H1 (cell line): ENCODE data around the gene ZNF443. TPM values are rescaled to one million over a fixed set of nuclear protein-coding genes. Genes with fewer than 3 reads are reported as not detected.
"Not testable (repeated sequence)": the region's sequence is repeated elsewhere in the genome, so short reads cannot be mapped to it uniquely, and the experiment has no call there.

Experiments
- CTCF ChIA-PET: fragments of 300-600 bp; sonication (Branson Sonifier 250); formaldehyde crosslinking; loops from one replicate; lab custom pipeline; 2021; ENCODE audit not compliant: partially characterized antibody; lab: Charles Lee
- POLR2A ChIA-PET: fragments of 300-600 bp; sonication (Branson Sonifier 250); formaldehyde crosslinking; loops from one replicate; lab custom pipeline; 2021; ENCODE audit warnings: inconsistent platforms; ENCODE audit not compliant: partially characterized antibody; lab: Charles Lee
- DNase-seq, 2 experiments: peaks; one replicate each; pipeline versions ENCODE4 v3.0.0 to v3.0.0-alpha.2; 2010 to 2022; ENCODE audit warnings: low spot score in 2 of 2, low read depth in 1 of 2, mixed read lengths in 1 of 2
- FAIRE-seq: peaks from 2 replicates; lab custom pipeline; 2011; peaks lifted over from hg19 to GRCh38; lab: Jason Lieb, UNC
- H2AFZ ChIP-seq: 2 replicates; pipeline ENCODE4 v1.8.1; 2012; ENCODE audit warnings: low read length, inconsistent platforms
- H2AK5ac ChIP-seq: 2 replicates; pipeline ENCODE4 v1.6.1; 2013; ENCODE audit warnings: low read depth, low read length
- H2BK120ac ChIP-seq: replicated peaks from 2 replicates; pipeline ENCODE3; 2013; ENCODE audit warnings: low read depth, low read length, inconsistent platforms
- H2BK12ac ChIP-seq: 2 replicates; pipeline ENCODE4 v1.6.1; 2013; ENCODE audit warnings: low read depth, low read length
- H2BK15ac ChIP-seq: 2 replicates; pipeline ENCODE4 v1.6.1; 2013; ENCODE audit warnings: low read length
- H2BK20ac ChIP-seq: 2 replicates; pipeline ENCODE4 v1.6.1; 2013; ENCODE audit warnings: low read length
- H2BK5ac ChIP-seq: 2 replicates; pipeline ENCODE4 v1.6.1; 2013; ENCODE audit warnings: low read depth, low read length
- H3K14ac ChIP-seq: 2 replicates; pipeline ENCODE4 v1.6.1; 2013; ENCODE audit warnings: inconsistent platforms; ENCODE audit not compliant: insufficient read length
- H3K18ac ChIP-seq: 2 replicates; pipeline ENCODE4 v1.6.1; 2013; ENCODE audit warnings: low read length; ENCODE audit errors: extremely low read depth
- H3K23ac ChIP-seq: 2 replicates; pipeline ENCODE4 v1.6.1; 2013; ENCODE audit warnings: inconsistent platforms; ENCODE audit not compliant: insufficient read length
- H3K23me2 ChIP-seq: 2 replicates; pipeline ENCODE4 v1.6.1; 2013; ENCODE audit warnings: low read depth, low read length
- H3K27ac ChIP-seq: 2 replicates; pipeline ENCODE4 v1.6.1; 2011; ENCODE audit warnings: low read depth, low read length, inconsistent platforms
- H3K27me3 ChIP-seq, 4 experiments: replicated peaks in 1 of 4; 1 replicate in 1 of 4; 2 replicates in 3 of 4; pipeline versions ENCODE4 v1.6.1 to v1.8.1; 2011 to 2013; ENCODE audit warnings: low read length in 3 of 4, mild to moderate bottlenecking in 3 of 4, inconsistent platforms in 2 of 4, mixed read lengths in 2 of 4, moderate library complexity in 1 of 4; ENCODE audit not compliant: control insufficient read depth in 3 of 4, insufficient read depth in 3 of 4; ENCODE audit errors: extremely low read depth in 1 of 4
- H3K36me3 ChIP-seq, 4 experiments: 2 replicates each; pipeline versions ENCODE4 v1.6.1 to v1.8.1; 2011 to 2013; ENCODE audit warnings: mild to moderate bottlenecking in 4 of 4, low read length in 3 of 4, moderate library complexity in 2 of 4, control low read depth in 1 of 4, inconsistent platforms in 1 of 4; ENCODE audit not compliant: insufficient read depth in 4 of 4, control insufficient read depth in 2 of 4
- H3K4ac ChIP-seq: replicated peaks from 2 replicates; pipeline ENCODE3; 2013; ENCODE audit warnings: low read length, low read depth, mixed read lengths, inconsistent platforms; ENCODE audit not compliant: insufficient read length
- H3K4me1 ChIP-seq, 4 experiments: replicated peaks in 1 of 4; 1 replicate in 1 of 4; 2 replicates in 3 of 4; pipeline versions ENCODE4 v1.6.1 to v1.8.1; 2011 to 2013; ENCODE audit warnings: low read length in 3 of 4, inconsistent platforms in 2 of 4, mixed read lengths in 1 of 4; ENCODE audit not compliant: insufficient read depth in 4 of 4, control insufficient read depth in 3 of 4
- H3K4me2 ChIP-seq, 2 experiments: 2 replicates each; pipeline versions ENCODE4 v1.6.1 to v1.8.1; 2011 to 2013; ENCODE audit warnings: low read depth in 2 of 2, low read length in 2 of 2, control low read depth in 1 of 2, inconsistent platforms in 1 of 2, mild to moderate bottlenecking in 1 of 2; ENCODE audit not compliant: insufficient read depth in 1 of 2
- H3K4me3 ChIP-seq, 4 experiments: fragments of 200-600, 300-600 bp in 1 of 4; sonication (generic), shearing (Covaris generic), sonication (Bioruptor Twin) in 1 of 4; 2 replicates each; pipeline versions ENCODE4 v1.5.1 to v1.8.1; 2011 to 2016; ENCODE audit warnings: low read length in 4 of 4, low read depth in 3 of 4, control low read depth in 2 of 4, inconsistent platforms in 2 of 4, mild to moderate bottlenecking in 2 of 4, mixed read lengths in 1 of 4, moderate library complexity in 1 of 4; ENCODE audit not compliant: insufficient read depth in 2 of 4; ENCODE audit errors: extremely low read depth in 1 of 4
- H3K56ac ChIP-seq: replicated peaks from 2 replicates; pipeline ENCODE3; 2013; ENCODE audit warnings: low read depth, mild to moderate bottlenecking, mixed read lengths, low read length, inconsistent platforms; ENCODE audit not compliant: insufficient read length
- H3K79me1 ChIP-seq: 2 replicates; pipeline ENCODE4 v1.6.1; 2013; ENCODE audit warnings: low read depth, low read length, control low read depth
- H3K79me2 ChIP-seq, 2 experiments: 2 replicates each; pipeline versions ENCODE4 v1.6.1 to v1.8.1; 2012 to 2013; ENCODE audit warnings: low read length in 2 of 2, mild to moderate bottlenecking in 2 of 2, inconsistent platforms in 1 of 2; ENCODE audit not compliant: insufficient read depth in 2 of 2, control insufficient read depth in 1 of 2
- H3K9ac ChIP-seq, 4 experiments: replicated peaks in 1 of 4; 1 replicate in 1 of 4; 2 replicates in 3 of 4; pipeline versions ENCODE4 v1.6.1 to v1.8.1; 2011 to 2013; ENCODE audit warnings: low read depth in 3 of 4, low read length in 3 of 4, control low read depth in 2 of 4, mild to moderate bottlenecking in 2 of 4, moderate library complexity in 2 of 4, inconsistent platforms in 1 of 4; ENCODE audit errors: extremely low read depth in 1 of 4
- H3K9me3 ChIP-seq, 2 experiments: 2 replicates each; pipeline versions ENCODE4 v1.6.1 to v1.8.1; 2012 to 2013; ENCODE audit warnings: mild to moderate bottlenecking in 2 of 2, moderate library complexity in 2 of 2, control low read depth in 1 of 2, inconsistent platforms in 1 of 2, low read depth in 1 of 2, low read length in 1 of 2, mixed read lengths in 1 of 2; ENCODE audit not compliant: insufficient read depth in 2 of 2
- H4K20me1 ChIP-seq, 2 experiments: replicated peaks in 1 of 2; 2 replicates each; pipeline versions ENCODE3 to v1.8.1; 2011 to 2013; ENCODE audit warnings: inconsistent platforms in 2 of 2, low read length in 2 of 2, mild to moderate bottlenecking in 1 of 2; ENCODE audit not compliant: insufficient read depth in 2 of 2, control insufficient read depth in 1 of 2
- H4K5ac ChIP-seq: 2 replicates; pipeline ENCODE4 v1.6.1; 2013; ENCODE audit warnings: low read length, low read depth, mixed read lengths, inconsistent platforms; ENCODE audit not compliant: insufficient read length
- H4K8ac ChIP-seq: 2 replicates; pipeline ENCODE4 v1.8.0; 2013; ENCODE audit warnings: mild to moderate bottlenecking, moderate library complexity, low read length, inconsistent platforms; ENCODE audit not compliant: insufficient read depth; ENCODE audit errors: extremely low read depth
- H4K91ac ChIP-seq: replicated peaks from 2 replicates; pipeline ENCODE3; 2013; ENCODE audit warnings: low read length, mixed read lengths, inconsistent platforms; ENCODE audit not compliant: insufficient read length
- WGBS, 2 experiments: shearing (Covaris generic) in 1 of 2; methylation state at CpG; one replicate each; pipeline versions ENCODE4 v1.1.6 to v1.1.7; 2013 to 2015; ENCODE audit warnings: low lambda C conversion rate in 2 of 2, mixed read lengths in 2 of 2, inconsistent platforms in 1 of 2, low coverage in 1 of 2, missing lambda C conversion rate in 1 of 2; ENCODE audit not compliant: insufficient replicate concordance in 2 of 2, insufficient coverage in 1 of 2, insufficient read length in 1 of 2; ENCODE audit errors: extremely low coverage in 1 of 2, missing lambda C conversion rate in 1 of 2; 5-methylcytosine and 5-hydroxymethylcytosine counted together
- polyA plus RNA-seq, 7 experiments: library from polyadenylated mRNA; depleted of rRNA in 3 of 7; stranded (reverse) in 5 of 7; unstranded in 2 of 7; fragments of >200 nt in 5 of 7; fragments of 200-250 nt in 2 of 7; gene quantifications; 1 replicate in 5 of 7; 2 replicates in 1 of 7; 4 replicates in 1 of 7; pipeline versions ENCODE4 v1.2.1 to v1.2.3, GENCODE V29; 2011 to 2013; ENCODE audit warnings: missing spikeins in 2 of 7, mixed read lengths in 2 of 7
- total RNA-seq: library from RNA; stranded (reverse); fragmentation: NEBNext Ultra II Directional; extraction: Animal tissue kit (Norgen Biotek cat#: 25700); gene quantifications from 2 replicates; pipeline ENCODE4 v1.2.1, GENCODE V29; 2021

The ZNF443 gene
- total and polyA plus RNA-seq, 2 of the 8 experiments (the other 6 are each of a cell fraction or from before 2014, with no cell fraction given) = 1.4 to 7.8 TPM

DNA sequence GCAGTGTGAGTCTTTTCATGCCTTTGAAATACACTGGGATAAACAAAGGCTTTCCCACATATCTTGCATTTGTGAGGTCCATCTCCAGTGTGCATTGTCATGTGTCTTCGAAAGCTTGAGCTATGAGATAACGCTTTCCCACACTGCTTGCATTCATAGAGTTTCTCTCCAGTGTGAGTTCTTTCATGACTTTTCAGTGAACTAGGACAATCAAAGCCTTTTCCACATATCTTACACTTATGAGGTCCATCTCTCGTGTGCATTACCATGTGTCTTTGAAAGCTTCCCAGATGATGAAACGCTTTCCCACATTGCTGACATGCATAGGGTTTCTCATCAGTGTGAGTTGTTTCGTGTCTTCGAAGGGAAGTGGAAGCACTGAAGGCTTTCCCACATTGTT lies 49.7 kb downstream of the ZNF443 start:
- H3K23ac ChIP-seq, H3K4ac ChIP-seq, H3K79me1 ChIP-seq, H3K27ac ChIP-seq, H3K4me1 ChIP-seq, H3K18ac ChIP-seq, H4K20me1 ChIP-seq, H3K4me2 ChIP-seq, CTCF ChIA-PET, H3K23me2 ChIP-seq, H2AK5ac ChIP-seq, H2BK12ac ChIP-seq, FAIRE-seq, H3K27me3 ChIP-seq, H2BK120ac ChIP-seq, H4K91ac ChIP-seq, H3K56ac ChIP-seq, H3K14ac ChIP-seq, H3K79me2 ChIP-seq, H4K5ac ChIP-seq, H3K9ac ChIP-seq, H4K8ac ChIP-seq, H2BK5ac ChIP-seq, H2AFZ ChIP-seq, DNase-seq, H3K4me3 ChIP-seq, POLR2A ChIA-PET, H2BK15ac ChIP-seq, H2BK20ac ChIP-seq: not testable (repeated sequence)
- Histone ChIP-seq H3K36me3 (peaks cover 0 to 21% (median 8%) of the 10 kb centered on the region in 4 experiments; a peak in 4 of 8 replicates), H3K9me3 (peaks cover 10 to 11% of the 10 kb centered on the region in 2 experiments)
- 92% methylated on average over 6 of the region's 6 CpGs; no CpG with 5 or more reads in 1 of the 2 experiments for WGBS, 2 experiments

DNA sequence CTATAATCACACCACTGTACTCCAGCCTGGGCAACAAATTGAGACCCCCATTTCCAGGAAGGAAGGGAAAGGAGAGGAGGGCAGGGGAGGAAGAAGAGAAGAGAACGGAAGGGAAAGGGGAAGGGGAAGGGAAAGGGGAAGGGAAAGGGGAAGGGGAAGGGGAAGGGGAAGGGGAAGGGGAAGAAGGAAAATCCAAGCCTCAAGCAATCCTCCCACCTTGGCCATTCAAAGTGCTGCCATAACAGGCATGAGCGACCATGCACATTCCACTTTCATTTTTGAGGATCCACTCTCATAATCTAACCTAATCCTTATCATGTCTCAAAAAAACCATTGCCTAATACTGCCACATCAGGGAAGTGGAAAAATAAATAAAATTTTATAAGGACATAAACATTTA lies 54.5 kb downstream of the ZNF443 start:
- H3K18ac ChIP-seq, H2BK120ac ChIP-seq, H2BK15ac ChIP-seq, H3K4ac ChIP-seq, H2BK20ac ChIP-seq, H4K5ac ChIP-seq, H4K20me1 ChIP-seq, H3K27me3 ChIP-seq, H3K4me3 ChIP-seq, H2AK5ac ChIP-seq, H3K4me1 ChIP-seq, H3K14ac ChIP-seq, H3K79me1 ChIP-seq, FAIRE-seq, H4K8ac ChIP-seq, DNase-seq, H3K79me2 ChIP-seq, H3K23me2 ChIP-seq, H2AFZ ChIP-seq, H2BK12ac ChIP-seq, H3K56ac ChIP-seq, H3K23ac ChIP-seq, H2BK5ac ChIP-seq, H4K91ac ChIP-seq, H3K9ac ChIP-seq, H3K4me2 ChIP-seq, H3K27ac ChIP-seq, POLR2A ChIA-PET: not testable (repeated sequence)
- H3K36me3 ChIP-seq = peaks cover 0 to 13% (median 4%) of the 10 kb centered on the region in 4 experiments; a peak in 4 of 8 replicates
- 100% methylated on average over 1 of the region's 2 CpGs; no CpG with 5 or more reads in 1 of the 2 experiments for WGBS, 2 experiments
- H3K9me3 ChIP-seq = peaks cover 8 to 20% of the 10 kb centered on the region in 2 experiments
- CTCF ChIA-PET = interaction anchor here (0.8 kb wide), 1 partner anchor 180 kb away, joined by 3 read pairs; no protein-coding TSS in a partner anchor
